GM18868 (cell line): ENCODE data around the gene DAPP1.
"Not testable (repeated sequence)": the region's sequence is repeated elsewhere in the genome, so short reads cannot be mapped to it uniquely, and the experiment has no call there.

Experiments used
- ATAC-seq: cut with Tn5 transposase; IDR thresholded peaks from one replicate; pipeline ENCODE4 v1.9.1; 2021; ENCODE audit warnings: mild to moderate bottlenecking, moderate library complexity; ENCODE audit not compliant: unreplicated experiment

DAPP1 gene

GRCh38 chr4:99816545-99817308 is at the start of gene DAPP1:
Gene DAPP1, plus strand, starts transcription at chr4:99816827. Its CDS starts 87 bp downstream, at chr4:99816914.
- ATAC-seq = peak; percentile 92

- not testable (repeated sequence) for ATAC-seq
These were observed 45.8 kb upstream of the DAPP1 start for GRCh38 chr4:99770842-99771241.

DNA sequence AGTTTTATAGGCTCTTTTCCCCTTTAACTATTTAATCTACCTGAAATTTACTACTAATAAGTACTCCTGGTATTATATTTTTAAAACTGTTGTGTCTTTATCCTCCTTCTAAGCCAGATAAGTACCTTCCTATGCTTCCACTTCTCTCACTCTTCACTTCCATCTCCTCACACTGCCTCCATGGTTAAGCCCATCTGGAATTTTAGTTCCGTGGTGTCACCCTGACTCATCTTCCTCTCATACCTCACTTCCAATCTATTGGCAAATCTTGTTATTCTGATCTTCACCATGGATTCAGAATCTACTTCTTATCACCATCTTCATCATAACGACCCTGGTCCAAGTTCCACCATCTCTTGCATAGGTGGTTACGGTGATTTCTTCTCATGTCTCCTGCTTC is 32.7 kb upstream of the DAPP1 start:
- no peak for ATAC-seq

DNA sequence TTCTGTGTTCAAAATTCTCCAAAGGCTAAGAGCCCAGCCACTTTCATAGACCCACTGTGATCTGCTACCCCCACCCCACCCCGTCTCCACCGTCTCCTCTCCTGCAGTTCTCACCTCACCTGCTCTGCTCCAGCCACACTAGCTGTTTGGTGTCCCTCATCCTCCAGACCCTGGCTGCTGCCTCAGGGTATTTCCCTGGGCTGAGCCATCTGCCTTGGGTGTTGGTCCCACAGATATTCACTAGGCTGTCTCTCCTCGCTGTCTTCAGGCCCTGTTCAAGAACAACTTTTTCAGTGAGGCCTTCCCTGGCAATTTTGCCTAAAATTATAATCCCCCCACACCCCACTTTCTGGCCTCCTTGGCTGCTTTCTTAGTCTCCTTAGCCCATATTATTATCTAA is 31.8 kb upstream of the DAPP1 start:
- ATAC-seq = no peak

GRCh38 chr4:99790796-99791617 is 25.6 kb upstream of the DAPP1 start:
- ATAC-seq = no peak

GRCh38 chr4:99800332-99801004 is 16.2 kb upstream of the DAPP1 start:
- no peak for ATAC-seq

- no peak for ATAC-seq
These were observed 15.5 kb upstream of the DAPP1 start for GRCh38 chr4:99801005-99801699.

DNA sequence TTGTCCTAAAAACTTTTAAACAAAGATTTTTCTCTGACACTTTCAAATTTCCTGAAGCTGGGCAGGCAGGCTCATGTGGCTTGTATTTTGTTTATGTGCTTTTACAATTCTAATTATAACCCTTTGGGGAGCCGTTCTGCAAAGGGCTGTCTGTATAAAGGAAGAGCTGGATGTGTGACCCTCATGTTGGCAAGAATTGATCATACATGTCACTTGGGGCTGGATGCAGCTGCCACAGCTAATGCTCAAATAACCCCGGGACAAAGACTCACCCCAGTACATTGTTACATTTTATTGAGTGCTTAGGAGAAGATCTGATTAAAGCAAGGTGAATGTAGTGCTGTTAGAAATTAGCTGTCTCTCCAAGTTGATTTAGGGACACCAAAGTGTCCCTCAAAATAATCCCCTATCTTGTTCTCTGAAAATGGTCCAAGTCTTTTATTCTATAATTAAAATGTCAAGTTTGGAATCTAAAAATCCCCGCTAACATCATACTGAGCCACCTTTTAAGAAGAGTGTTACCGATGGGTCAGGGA is 13.0 kb upstream of the DAPP1 start:
- ATAC-seq = no peak

GRCh38 chr4:99806545-99806944 is 10.1 kb upstream of the DAPP1 start:
- no peak for ATAC-seq

DNA sequence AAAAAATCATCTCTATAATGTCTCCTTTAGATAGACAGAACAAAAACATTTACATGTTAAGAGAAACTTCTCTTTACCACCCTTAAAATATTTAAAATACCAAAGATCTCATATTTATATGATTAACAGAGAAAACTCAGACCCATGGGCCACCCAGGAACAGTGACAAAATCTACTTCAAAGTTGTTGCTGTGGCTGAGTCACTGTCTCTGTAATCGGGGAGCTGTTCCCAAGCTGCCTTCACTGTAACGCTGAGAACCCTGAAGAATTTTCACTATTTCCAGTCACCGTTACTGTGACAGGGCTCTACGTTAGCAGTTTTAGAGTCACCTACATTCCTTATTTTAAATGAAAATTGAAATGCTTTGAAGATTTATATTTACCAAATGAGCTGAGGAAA is 9.0 kb upstream of the DAPP1 start:
- ATAC-seq = no peak

- ATAC-seq = peak; percentile 92
These were observed 8.3 kb upstream of the DAPP1 start for GRCh38 chr4:99808260-99808857.

GRCh38 chr4:99809326-99809725 is 7.3 kb upstream of the DAPP1 start:
- no peak for ATAC-seq

- ATAC-seq = no peak
These were observed 6.1 kb upstream of the DAPP1 start for GRCh38 chr4:99810536-99810935.

DNA sequence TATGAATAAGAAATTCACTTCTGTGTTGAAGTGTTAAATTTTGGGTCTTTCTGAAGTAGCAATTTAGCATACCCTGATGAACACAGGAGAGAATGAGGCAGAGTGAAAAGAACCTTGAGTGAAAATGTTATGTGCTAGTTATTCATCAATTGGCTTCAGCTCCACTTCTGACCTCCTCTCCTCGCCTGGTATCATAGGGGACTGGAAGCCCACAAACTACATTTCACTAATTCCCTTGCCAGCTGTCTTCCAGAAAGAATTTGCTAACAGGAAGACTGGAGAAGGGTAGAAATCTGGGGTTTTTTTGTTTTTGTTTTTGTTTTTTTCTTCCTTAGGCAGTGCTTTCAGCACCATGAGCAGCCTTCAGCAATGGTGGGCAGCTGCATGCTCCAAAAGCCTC is 5.5 kb upstream of the DAPP1 start:
- no peak for ATAC-seq

GRCh38 chr4:99811850-99812249 is 4.8 kb upstream of the DAPP1 start:
- ATAC-seq = no peak

- ATAC-seq = no peak
These were observed 1.0 kb upstream of the DAPP1 start for GRCh38 chr4:99815597-99816011.

DNA sequence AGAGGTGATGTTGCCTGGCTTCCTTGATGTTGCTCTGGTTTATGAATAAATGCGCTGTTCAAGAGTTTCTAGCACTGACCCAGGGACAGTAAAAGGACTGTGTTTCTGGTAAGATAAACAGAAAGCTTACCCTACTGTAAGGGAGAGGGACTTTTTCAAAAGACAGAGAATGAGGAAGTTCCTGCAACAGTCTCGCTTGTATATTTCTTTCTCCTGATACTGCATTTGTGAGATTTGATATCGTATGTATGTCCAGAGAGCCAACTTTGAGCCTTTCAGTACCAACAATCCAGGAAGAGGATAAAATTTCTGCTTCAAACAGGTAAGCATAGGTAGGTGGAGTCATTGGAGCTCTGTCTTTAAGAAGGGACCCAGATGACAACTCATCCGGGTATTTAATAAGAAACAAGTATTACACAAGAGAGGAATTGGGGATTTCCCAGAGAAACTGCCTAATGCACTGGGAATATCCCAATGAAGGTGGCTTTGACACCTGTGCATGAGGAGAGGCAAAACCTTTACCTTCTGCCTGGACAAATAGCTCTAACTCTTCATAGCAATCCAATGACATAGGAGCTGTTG is 773 bp downstream of the DAPP1 start:
- ATAC-seq = peak; percentile 22

DNA sequence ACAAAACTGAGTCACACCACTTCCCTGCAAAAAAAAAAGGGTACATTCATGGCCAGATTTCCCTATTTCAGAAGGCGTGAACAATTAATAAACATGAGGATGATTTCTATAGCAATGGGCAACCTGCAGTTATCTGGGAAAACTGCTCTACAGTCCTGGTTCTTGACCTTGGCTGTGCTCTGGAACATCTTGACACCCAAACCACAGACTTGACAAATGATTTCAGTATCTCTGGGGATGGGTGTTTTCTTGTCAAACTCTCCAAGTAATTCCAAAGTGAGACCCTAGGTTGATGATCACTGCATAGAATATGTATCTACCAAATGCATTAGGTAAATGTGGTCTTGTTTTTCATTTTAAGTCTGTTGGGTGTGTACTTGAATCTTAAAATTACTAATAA is 2.0 kb downstream of the DAPP1 start:
- ATAC-seq = no peak

GRCh38 chr4:99821918-99822503 is 5.4 kb downstream of the DAPP1 start:
- peak; percentile 81 for ATAC-seq

DNA sequence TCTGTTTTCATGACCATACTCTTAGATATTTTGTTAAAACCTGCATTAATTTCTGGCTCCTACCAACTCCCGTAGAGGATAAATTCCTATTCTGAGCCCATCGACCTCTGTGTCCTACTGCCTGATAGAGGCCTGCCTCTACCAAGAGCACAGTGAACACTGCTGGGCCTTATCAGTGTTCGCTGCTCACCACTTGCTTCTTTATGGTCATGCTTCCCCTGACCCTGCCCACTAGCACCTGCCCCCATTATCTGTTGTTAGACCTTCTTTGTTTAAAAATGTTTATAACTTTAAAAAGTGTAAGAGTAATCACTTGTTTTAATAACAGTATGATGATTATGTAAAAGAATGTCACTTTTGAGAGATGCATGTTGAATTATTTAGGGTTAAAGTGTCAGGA is 6.1 kb downstream of the DAPP1 start:
- no peak for ATAC-seq
